ENCODE data around the gene LRFN2. TPM values are rescaled to one million over a fixed set of nuclear protein-coding genes. Genes with fewer than 3 reads are reported as not detected.
A peak's percentile ranks its signal among the peaks of the same experiment; 100 is the strongest.

The LRFN2 gene
- total and polyA plus RNA-seq, 2 of the 8 experiments (the other 6 are each of a cell fraction or from before 2014, with no cell fraction given): 2.3 TPM

GRCh38 chr6:40520678-40521077 is 66.5 kb downstream of the LRFN2 start:
- H3K56ac ChIP-seq (replicated peaks; ENCODE audit: insufficient read length, low read depth, low read length): no peak overlapping the region
- FAIRE-seq (no peak), DNase-seq (ENCODE audit: low read depth in 1 of 2, low spot score in 2 of 2) (no peak)
- no peak overlapping the region for H2BK12ac ChIP-seq (ENCODE audit: low read depth, low read length)
- no peak overlapping the region for H2BK15ac ChIP-seq (ENCODE audit: low read length)
- H3K4me2 ChIP-seq (ENCODE audit: insufficient read depth in 1 of 2, low read depth in 2 of 2, low read length in 2 of 2): no peak overlapping the region
- H4K91ac ChIP-seq (replicated peaks; ENCODE audit: insufficient read length, low read length): no peak overlapping the region
- H3K4ac ChIP-seq (replicated peaks; ENCODE audit: insufficient read length, low read depth, low read length): no peak overlapping the region
- H3K18ac ChIP-seq (ENCODE audit: extremely low read depth, low read length): no peak overlapping the region
- H2AFZ ChIP-seq (ENCODE audit: low read length): no peak overlapping the region
- no peaks in the 10 kb centered on the region; a peak in 1 of 8 replicates for H3K36me3 ChIP-seq (ENCODE audit: control insufficient read depth in 2 of 4, insufficient read depth in 4 of 4, low read length in 3 of 4)
- H3K79me2 ChIP-seq (ENCODE audit: control insufficient read depth in 1 of 2, insufficient read depth in 2 of 2, low read length in 2 of 2): no peaks in the 10 kb centered on the region
- no peaks in the 10 kb centered on the region; the same call in 1 of the 2 replicates for H3K79me1 ChIP-seq (ENCODE audit: low read depth, low read length)
- no peak overlapping the region for H3K23ac ChIP-seq (ENCODE audit: insufficient read length)
- ChIA-PET POLR2A (ENCODE audit: partially characterized antibody) (no interaction called here), CTCF (ENCODE audit: partially characterized antibody) (interaction anchor here (1.1 to 5.6 kb wide), 5 partner anchors 15 to 192 kb away, joined by 3 to 40 read pairs (median 5); no protein-coding TSS in a partner anchor)
- no peaks in the 10 kb centered on the region; the same call in 1 of the 2 replicates for H3K23me2 ChIP-seq (ENCODE audit: low read depth, low read length)
- peaks cover 10 to 29% (median 19%) of the 10 kb centered on the region in 4 experiments for H3K4me1 ChIP-seq (replicated peaks in 1 of 4; ENCODE audit: control insufficient read depth in 3 of 4, insufficient read depth in 4 of 4, low read length in 3 of 4)
- no peaks in the 10 kb centered on the region for H3K9me3 ChIP-seq (ENCODE audit: insufficient read depth in 2 of 2, low read depth in 1 of 2, low read length in 1 of 2)
- H3K4me3 ChIP-seq (ENCODE audit: extremely low read depth in 1 of 4, insufficient read depth in 2 of 4, low read depth in 3 of 4, low read length in 4 of 4): no peak overlapping the region
- no peaks in the 10 kb centered on the region for H3K27me3 ChIP-seq (replicated peaks in 1 of 4; ENCODE audit: control insufficient read depth in 3 of 4, extremely low read depth in 1 of 4, insufficient read depth in 3 of 4, low read length in 3 of 4)
- no peak overlapping the region for H3K27ac ChIP-seq (ENCODE audit: low read depth, low read length)
- no peak overlapping the region for H2AK5ac ChIP-seq (ENCODE audit: low read depth, low read length)
- no peak overlapping the region for H4K8ac ChIP-seq (ENCODE audit: extremely low read depth, insufficient read depth, low read length)
- no peak overlapping the region for H3K14ac ChIP-seq (ENCODE audit: insufficient read length)
- 87% methylated on average over 10 of the region's 10 CpGs; no CpG with 5 or more reads in 1 of the 2 experiments for WGBS, 2 experiments (ENCODE audit: extremely low coverage in 1 of 2, insufficient coverage in 1 of 2, insufficient read length in 1 of 2, insufficient replicate concordance in 2 of 2, low coverage in 1 of 2, low lambda C conversion rate in 2 of 2, missing lambda C conversion rate in 1 of 2)
- no peak overlapping the region for H3K9ac ChIP-seq (replicated peaks in 1 of 4; ENCODE audit: extremely low read depth in 1 of 4, low read depth in 3 of 4, low read length in 3 of 4)
- TF ChIP-seq CREB1 (IDR thresholded peaks at IDR 0.05) (no peak), SRF (IDR thresholded peaks at IDR 0.05; ENCODE audit: low read depth, low read length) (no peak), ATF3 (IDR thresholded peaks at IDR 0.05; ENCODE audit: insufficient read depth, low read depth, low read length) (no peak), YY1 (IDR thresholded peaks at IDR 0.05; ENCODE audit: low read depth, low read length) (no peak), USF2 (IDR thresholded peaks at IDR 0.05; ENCODE audit: low read length) (no peak), EGR1 (IDR thresholded peaks at IDR 0.05; ENCODE audit: borderline replicate concordance, low read depth, low read length) (no peak), EZH2 (IDR thresholded peaks at IDR 0.05; ENCODE audit: low read depth, low read length, severe bottlenecking) (no peak), JUN (IDR thresholded peaks at IDR 0.05; ENCODE audit: low read depth, low read length) (no peak), EP300 (IDR thresholded peaks at IDR 0.05; ENCODE audit: borderline replicate concordance in 1 of 2, low read depth in 2 of 2, low read length in 2 of 2) (no peak), TBP (IDR thresholded peaks at IDR 0.05; ENCODE audit: low read depth, low read length) (no peak)
- 0 out of 2 replicates have a peak overlapping the region, but pooled peaks have one; percentile 2 for H2BK20ac ChIP-seq (ENCODE audit: low read length)
- no peaks in the 10 kb centered on the region for H4K20me1 ChIP-seq (replicated peaks in 1 of 2; ENCODE audit: control insufficient read depth in 1 of 2, insufficient read depth in 2 of 2, low read length in 2 of 2)
- peak overlapping the region; percentile 12; the same call in 1 of the 2 replicates for H2BK5ac ChIP-seq (ENCODE audit: low read depth, low read length)
- H2BK120ac ChIP-seq (replicated peaks; ENCODE audit: low read depth, low read length): no peak overlapping the region
- no peak overlapping the region for H4K5ac ChIP-seq (ENCODE audit: insufficient read length, low read depth, low read length)

All from H1 (cell line).